H9 (cell line): ENCODE measurements around the gene NRXN2. TPM values are rescaled to one million over a fixed set of nuclear protein-coding genes. Genes with fewer than 3 reads are reported as not detected.

Experiments
- DNase-seq: peaks from one replicate; pipeline ENCODE4 v3.0.0-alpha.2; 2017
- H2AFZ ChIP-seq: one replicate; pipeline ENCODE4 v1.6.1; 2013; ENCODE audit warnings: mild to moderate bottlenecking, low read length, control low read depth, moderate library complexity
- H2AK5ac ChIP-seq: 2 replicates; pipeline ENCODE4 v1.6.1; 2013; ENCODE audit warnings: low read length, control low read depth, mixed read lengths; ENCODE audit not compliant: insufficient read length
- H2BK120ac ChIP-seq: one replicate; pipeline ENCODE4 v1.6.1; 2013; ENCODE audit warnings: low read depth, mild to moderate bottlenecking, low read length, control low read depth, inconsistent platforms; ENCODE audit not compliant: poor library complexity, severe bottlenecking
- H2BK12ac ChIP-seq: 2 replicates; pipeline ENCODE4 v1.6.1; 2013; ENCODE audit warnings: low read length, control low read depth, mixed read lengths, low read depth; ENCODE audit not compliant: insufficient read length
- H2BK15ac ChIP-seq: 2 replicates; pipeline ENCODE4 v1.6.1; 2013; ENCODE audit warnings: low read depth, low read length, control low read depth
- H2BK20ac ChIP-seq: one replicate; pipeline ENCODE4 v1.6.1; 2013; ENCODE audit warnings: low read depth, mild to moderate bottlenecking, low read length, control low read depth, inconsistent platforms; ENCODE audit not compliant: poor library complexity, severe bottlenecking
- H2BK5ac ChIP-seq: 2 replicates; pipeline ENCODE4 v1.6.1; 2013; ENCODE audit warnings: low read length, control low read depth, mixed read lengths; ENCODE audit not compliant: insufficient read length
- H3K14ac ChIP-seq: 2 replicates; pipeline ENCODE4 v1.6.1; 2013; ENCODE audit warnings: low read length, control low read depth; ENCODE audit not compliant: insufficient read depth
- H3K18ac ChIP-seq: 2 replicates; pipeline ENCODE4 v1.6.1; 2013; ENCODE audit warnings: low read depth, mild to moderate bottlenecking, mixed read lengths, low read length, control low read depth; ENCODE audit not compliant: insufficient read length
- H3K23ac ChIP-seq: 2 replicates; pipeline ENCODE4 v1.6.1; 2013; ENCODE audit warnings: low read length, control low read depth, mixed read lengths, low read depth; ENCODE audit not compliant: insufficient read length
- H3K23me2 ChIP-seq: 2 replicates; pipeline ENCODE4 v1.6.1; 2013; ENCODE audit warnings: low read depth, mild to moderate bottlenecking, mixed read lengths, low read length, control low read depth; ENCODE audit not compliant: insufficient read length, poor library complexity, severe bottlenecking
- H3K27ac ChIP-seq: 2 replicates; pipeline ENCODE4 v1.5.1; 2013; ENCODE audit warnings: low read length, control low read depth, mixed read lengths, low read depth; ENCODE audit not compliant: insufficient read length
- H3K27me3 ChIP-seq: 2 replicates; pipeline ENCODE4 v1.6.1; 2013; ENCODE audit warnings: low read length, control low read depth, inconsistent platforms; ENCODE audit not compliant: insufficient read depth
- H3K4ac ChIP-seq: 2 replicates; pipeline ENCODE4 v1.6.1; 2013; ENCODE audit warnings: low read depth, mild to moderate bottlenecking, control low read depth, inconsistent platforms, low read length, moderate library complexity
- H3K4me1 ChIP-seq: 2 replicates; pipeline ENCODE4 v1.6.1; 2013; ENCODE audit warnings: low read length, control low read depth, inconsistent platforms; ENCODE audit not compliant: insufficient read depth
- H3K4me2 ChIP-seq: 2 replicates; pipeline ENCODE4 v1.6.1; 2013; ENCODE audit warnings: low read length, control low read depth, mixed read lengths; ENCODE audit not compliant: insufficient read length, insufficient read depth
- H3K56ac ChIP-seq: 2 replicates; pipeline ENCODE4 v1.6.1; 2013; ENCODE audit warnings: low read depth, mild to moderate bottlenecking, mixed read lengths, low read length, control low read depth; ENCODE audit not compliant: insufficient read length
- H3K79me1 ChIP-seq: 2 replicates; pipeline ENCODE4 v1.6.1; 2013; ENCODE audit warnings: low read depth, mild to moderate bottlenecking, moderate library complexity, low read length, control low read depth, inconsistent platforms; ENCODE audit not compliant: insufficient read depth, poor library complexity, severe bottlenecking
- H3K79me2 ChIP-seq: 2 replicates; pipeline ENCODE4 v1.6.1; 2013; ENCODE audit warnings: low read length, control low read depth, inconsistent platforms; ENCODE audit not compliant: insufficient read depth
- H3K9ac ChIP-seq: 2 replicates; pipeline ENCODE4 v1.6.1; 2013; ENCODE audit warnings: low read length, control low read depth, mixed read lengths; ENCODE audit not compliant: insufficient read length; ENCODE audit errors: extremely low read depth
- H3K9me3 ChIP-seq: one replicate; pipeline ENCODE4 v1.6.1; 2013; ENCODE audit warnings: low read depth, low read length, inconsistent platforms; ENCODE audit not compliant: control insufficient read depth
- H3T11ph ChIP-seq: one replicate; pipeline ENCODE4 v1.6.1; 2013; ENCODE audit warnings: mild to moderate bottlenecking, low read length, control low read depth, inconsistent platforms
- H4K20me1 ChIP-seq: one replicate; pipeline ENCODE4 v1.6.1; 2013; ENCODE audit not compliant: control insufficient read depth, insufficient read length, insufficient read depth
- H4K5ac ChIP-seq: 2 replicates; pipeline ENCODE4 v1.6.1; 2013; ENCODE audit warnings: low read depth, mild to moderate bottlenecking, mixed read lengths, low read length, control low read depth; ENCODE audit not compliant: insufficient read length
- H4K8ac ChIP-seq: replicated peaks from 2 replicates; pipeline ENCODE4 v1.6.1; 2013; ENCODE audit warnings: low read length, control low read depth, mixed read lengths, low read depth; ENCODE audit not compliant: insufficient read length
- H4K91ac ChIP-seq: 2 replicates; pipeline ENCODE4 v1.6.1; 2013; ENCODE audit warnings: low read depth, mild to moderate bottlenecking, moderate library complexity, mixed read lengths, low read length, control low read depth; ENCODE audit not compliant: insufficient read length
- H3K27ac Mint-ChIP-seq, 3 experiments: 2 replicates in 2 of 3; 3 replicates in 1 of 3; pipeline ENCODE4 v1.8.0; 2020 to 2021; ENCODE audit warnings: mixed read lengths in 3 of 3, mild to moderate bottlenecking in 1 of 3, moderate library complexity in 1 of 3
- H3K27me3 Mint-ChIP-seq: 2 replicates; pipeline ENCODE4 v1.8.0; 2021; ENCODE audit warnings: low read depth, mild to moderate bottlenecking, moderate library complexity, mixed read lengths
- H3K36me3 Mint-ChIP-seq, 3 experiments: 2 replicates in 2 of 3; 3 replicates in 1 of 3; pipeline ENCODE4 v1.8.0; 2020 to 2021; ENCODE audit warnings: low read depth in 3 of 3, mixed read lengths in 3 of 3; ENCODE audit not compliant: insufficient read depth in 1 of 3
- H3K4me1 Mint-ChIP-seq, 2 experiments: 2 replicates each; pipeline ENCODE4 v1.8.0; 2020; ENCODE audit warnings: mixed read lengths in 2 of 2
- H3K4me3 Mint-ChIP-seq, 2 experiments: 2 replicates in 1 of 2; 3 replicates in 1 of 2; pipeline ENCODE4 v1.8.0; 2020 to 2021; ENCODE audit warnings: mild to moderate bottlenecking in 2 of 2, mixed read lengths in 2 of 2, moderate library complexity in 1 of 2
- H3K9me3 Mint-ChIP-seq, 2 experiments: 2 replicates in 1 of 2; 3 replicates in 1 of 2; pipeline ENCODE4 v1.8.0; 2020; ENCODE audit warnings: mild to moderate bottlenecking in 2 of 2, mixed read lengths in 2 of 2, moderate library complexity in 1 of 2
- WGBS: extraction: QIAGEN DNeasy Blood & Tissue Kit; methylation state at CpG from one replicate; pipeline ENCODE4 v1.1.7; 2013; ENCODE audit warnings: missing lambda C conversion rate, low lambda C conversion rate, mixed read lengths; ENCODE audit not compliant: insufficient read length; ENCODE audit errors: extremely low coverage; 5-methylcytosine and 5-hydroxymethylcytosine counted together
- total RNA-seq: library from RNA; stranded (reverse); gene quantifications from 2 replicates; pipeline ENCODE4 v1.2.1, GENCODE V29; 2021
- TF ChIP-seq, protein P1 (sequence below): fragments of 200-600 bp; sonication (generic); conservative IDR thresholded peaks from 3 replicates; pipeline ENCODE4 v1.8.0; 2021; ENCODE audit warnings: antibody characterized with exemption, mild to moderate bottlenecking

NRXN2 gene
- total RNA-seq, 1 experiment from 2014 or later = 3.9 TPM

DNA sequence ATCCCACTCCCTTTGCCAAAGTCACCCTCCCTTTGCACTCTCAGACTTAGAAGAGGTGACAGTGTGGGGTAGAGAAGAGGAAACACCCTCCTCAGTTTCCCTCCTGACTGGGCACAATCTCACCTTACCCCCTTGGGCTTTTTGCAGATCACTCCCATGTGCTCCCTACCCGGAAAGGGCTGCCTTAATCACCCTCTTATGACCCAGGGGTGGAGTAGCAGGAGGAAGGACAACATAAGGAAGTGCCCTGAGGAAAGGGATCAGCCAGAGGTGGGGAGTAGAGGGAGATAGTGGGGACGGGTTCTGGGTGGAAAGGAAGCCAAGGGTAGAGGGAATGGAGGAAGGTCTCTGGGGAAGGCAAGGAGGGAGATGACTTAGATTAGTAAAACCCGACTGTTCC lies 52.0 kb downstream of the NRXN2 start:
- TF ChIP-seq, protein P1, sequence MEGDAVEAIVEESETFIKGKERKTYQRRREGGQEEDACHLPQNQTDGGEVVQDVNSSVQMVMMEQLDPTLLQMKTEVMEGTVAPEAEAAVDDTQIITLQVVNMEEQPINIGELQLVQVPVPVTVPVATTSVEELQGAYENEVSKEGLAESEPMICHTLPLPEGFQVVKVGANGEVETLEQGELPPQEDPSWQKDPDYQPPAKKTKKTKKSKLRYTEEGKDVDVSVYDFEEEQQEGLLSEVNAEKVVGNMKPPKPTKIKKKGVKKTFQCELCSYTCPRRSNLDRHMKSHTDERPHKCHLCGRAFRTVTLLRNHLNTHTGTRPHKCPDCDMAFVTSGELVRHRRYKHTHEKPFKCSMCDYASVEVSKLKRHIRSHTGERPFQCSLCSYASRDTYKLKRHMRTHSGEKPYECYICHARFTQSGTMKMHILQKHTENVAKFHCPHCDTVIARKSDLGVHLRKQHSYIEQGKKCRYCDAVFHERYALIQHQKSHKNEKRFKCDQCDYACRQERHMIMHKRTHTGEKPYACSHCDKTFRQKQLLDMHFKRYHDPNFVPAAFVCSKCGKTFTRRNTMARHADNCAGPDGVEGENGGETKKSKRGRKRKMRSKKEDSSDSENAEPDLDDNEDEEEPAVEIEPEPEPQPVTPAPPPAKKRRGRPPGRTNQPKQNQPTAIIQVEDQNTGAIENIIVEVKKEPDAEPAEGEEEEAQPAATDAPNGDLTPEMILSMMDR = no peak
- Histone ChIP-seq H2BK120ac (no peak overlapping the region), H3K23me2 (no peaks in the 10 kb centered on the region), H3K9ac (no peak overlapping the region), H3K27ac (no peak overlapping the region), H4K8ac (no peak overlapping the region), H2BK5ac (no peak overlapping the region), H4K91ac (no peak overlapping the region), H3K27me3 (no peaks in the 10 kb centered on the region; the same call in 1 of the 2 replicates), H3K4me2 (no peak overlapping the region), H3K14ac (no peak overlapping the region; the same call in 1 of the 2 replicates), H2AK5ac (no peak overlapping the region), H3K79me2 (no peaks in the 10 kb centered on the region), H3K56ac (no peak overlapping the region), H3K4ac (no peak overlapping the region), H2AFZ (no peak overlapping the region), H3T11ph (no peak overlapping the region), H4K5ac (no peak overlapping the region), H3K18ac (no peak overlapping the region), H3K9me3 (no peaks in the 10 kb centered on the region), H4K20me1 (peaks cover 3% of the 10 kb centered on the region), H3K23ac (no peak overlapping the region), H2BK15ac (no peak overlapping the region), H3K79me1 (no peaks in the 10 kb centered on the region), H3K4me1 (no peaks in the 10 kb centered on the region), H2BK12ac (no peak overlapping the region), H2BK20ac (no peak overlapping the region)
- peaks cover 0 to 8% (median 0%) of the 10 kb centered on the region in 3 experiments; a peak in 3 of 7 replicates for H3K36me3 Mint-ChIP-seq
- no CpG with 5 or more reads among the region's 3 CpGs for WGBS
- H3K4me1 Mint-ChIP-seq = peaks cover 8 to 21% of the 10 kb centered on the region in 2 experiments
- H3K27me3 Mint-ChIP-seq = peaks cover 79% of the 10 kb centered on the region
- H3K27ac Mint-ChIP-seq = no peak overlapping the region
- no peak overlapping the region for H3K4me3 Mint-ChIP-seq
- no peaks in the 10 kb centered on the region for H3K9me3 Mint-ChIP-seq
- DNase-seq = no peak
